ENCODE results near the gene AP1AR.
"Not testable (repeated sequence)": the region's sequence is repeated elsewhere in the genome, so short reads cannot be mapped to it uniquely, and the experiment has no call there.

The AP1AR gene

GRCh38 chr4:112280386-112281056 is 48.9 kb downstream of the AP1AR start:
- no peak for TF ChIP-seq CTCF (IDR thresholded peaks at IDR 0.05)
- no peak for TF ChIP-seq ZFX (IDR thresholded peaks at IDR 0.05; ENCODE audit: borderline replicate concordance)
- no peak overlapping the region for H3K27ac ChIP-seq

GRCh38 chr4:112281895-112282398 is 50.4 kb downstream of the AP1AR start:
- H3K27ac ChIP-seq = not testable (repeated sequence)

DNA sequence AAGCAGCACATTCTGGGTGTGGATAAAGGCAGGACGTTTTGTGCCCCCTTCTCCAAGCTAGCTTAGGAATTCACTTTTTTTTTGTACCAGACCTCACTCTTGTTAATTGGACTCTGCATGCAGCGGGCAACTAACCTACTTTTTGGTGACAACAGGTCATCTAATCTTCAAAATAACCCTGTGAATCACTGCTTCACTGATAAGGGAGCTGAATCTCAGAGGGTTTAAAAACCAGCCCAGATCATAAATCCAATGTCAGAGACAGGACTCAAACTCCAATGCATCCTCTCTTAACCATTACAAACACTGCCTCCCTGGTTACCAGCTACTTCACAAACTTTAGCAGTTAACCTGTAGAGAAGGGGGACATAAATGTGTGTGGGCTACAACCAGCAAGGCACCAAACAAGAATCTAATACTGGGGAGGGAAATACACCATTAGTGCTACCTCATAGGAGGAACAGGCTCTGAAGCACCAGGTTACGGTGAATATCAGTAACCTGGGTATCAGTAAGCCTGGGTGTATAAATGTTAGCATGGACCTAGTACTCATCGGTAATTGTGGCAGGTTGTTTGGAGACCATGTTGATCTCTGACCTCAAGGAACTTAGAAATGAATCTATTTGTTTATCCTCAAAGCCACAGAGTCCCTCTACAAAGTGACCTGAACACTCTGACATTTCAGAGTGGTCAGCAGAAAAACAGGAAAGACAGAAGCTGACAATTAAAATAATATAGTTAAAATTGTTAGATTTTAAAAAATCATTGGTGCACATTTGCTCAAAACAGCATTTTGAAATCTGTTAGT is 51.5 kb downstream of the AP1AR start:
- TF ChIP-seq CTCF (IDR thresholded peaks at IDR 0.05) (no peak), ZFX (IDR thresholded peaks at IDR 0.05; ENCODE audit: borderline replicate concordance) (no peak)
- H3K27ac ChIP-seq = no peak overlapping the region

DNA sequence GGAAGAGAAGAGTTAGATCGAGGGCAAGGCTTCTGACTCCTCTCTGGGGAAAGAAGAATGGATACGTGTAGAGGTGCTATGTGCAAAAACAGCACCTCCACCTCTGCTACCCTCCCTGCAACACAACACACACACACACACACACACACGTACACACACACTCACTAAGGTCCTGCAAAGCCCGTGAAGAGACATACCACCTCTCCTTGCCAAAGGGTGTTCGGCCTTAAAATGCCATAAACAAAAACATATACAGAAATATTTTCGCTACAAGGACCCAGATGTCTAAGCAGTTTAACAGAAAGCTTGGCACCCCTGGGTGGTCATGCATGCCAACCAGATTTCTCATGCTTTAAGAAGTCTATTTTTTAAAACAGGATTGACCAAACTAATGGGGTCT is 52.6 kb downstream of the AP1AR start:
- TF ChIP-seq CTCF (IDR thresholded peaks at IDR 0.05) = no peak
- TF ChIP-seq ZFX (IDR thresholded peaks at IDR 0.05; ENCODE audit: borderline replicate concordance) = no peak
- H3K27ac ChIP-seq = no peak overlapping the region

DNA sequence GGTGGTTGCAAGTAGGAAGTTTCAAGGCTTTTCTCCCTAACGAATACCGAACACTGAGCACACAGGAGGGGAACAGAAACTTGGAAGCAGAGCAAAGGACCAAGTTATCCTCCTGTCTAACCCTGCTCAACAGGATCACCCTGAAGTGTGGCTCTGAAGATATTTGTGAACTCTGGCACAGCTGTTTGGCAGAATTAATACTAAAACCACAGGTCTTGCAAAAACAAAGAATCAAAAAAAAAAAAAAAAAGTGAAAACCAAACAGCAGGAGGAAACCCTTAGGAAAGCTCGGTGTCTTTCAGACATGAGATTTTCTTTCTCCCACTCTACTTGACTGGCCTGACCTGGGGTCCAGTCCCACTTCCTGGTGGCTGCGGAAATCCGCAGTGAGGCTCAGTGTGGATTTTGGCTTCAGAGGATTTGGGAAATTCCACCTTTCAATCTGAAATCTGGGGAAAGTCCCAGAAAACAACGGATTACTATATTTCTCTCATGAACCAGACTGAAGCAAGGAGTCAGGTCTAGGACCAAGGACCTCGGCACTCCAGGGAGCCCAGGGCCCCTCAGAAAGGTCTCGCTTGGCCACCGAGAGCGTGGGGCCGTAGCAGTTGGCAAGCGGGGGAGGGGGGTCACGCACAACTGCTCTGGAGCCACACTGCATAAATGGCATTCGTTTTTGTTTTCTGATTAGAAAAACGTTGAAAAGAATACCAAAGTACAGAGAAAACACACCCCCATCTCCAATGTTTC is 53.2 kb downstream of the AP1AR start:
- no peak for TF ChIP-seq CTCF (IDR thresholded peaks at IDR 0.05)
- TF ChIP-seq ZFX (IDR thresholded peaks at IDR 0.05; ENCODE audit: borderline replicate concordance) = no peak
- peak overlapping the region; percentile 87 for H3K27ac ChIP-seq

- H3K27ac ChIP-seq = no peak overlapping the region
Observed at GRCh38 chr4:112287258-112287989, 55.8 kb downstream of the AP1AR start.

More at GRCh38 chr4:112287258-112287989, 55.8 kb downstream of the AP1AR start:
- TF ChIP-seq CTCF (IDR thresholded peaks at IDR 0.05) = no peak

All from 22Rv1 (cell line).